GM15510 (cell line): ENCODE results near the gene S100A11.

Experiments used
- POLR2A ChIP-seq: IDR thresholded peaks from 3 replicates; pipeline ENCODE4 v1.6.1; 2011; ENCODE audit warnings: borderline replicate concordance; ENCODE audit not compliant: insufficient read length; ENCODE audit errors: extremely low read depth

Gene S100A11

DNA sequence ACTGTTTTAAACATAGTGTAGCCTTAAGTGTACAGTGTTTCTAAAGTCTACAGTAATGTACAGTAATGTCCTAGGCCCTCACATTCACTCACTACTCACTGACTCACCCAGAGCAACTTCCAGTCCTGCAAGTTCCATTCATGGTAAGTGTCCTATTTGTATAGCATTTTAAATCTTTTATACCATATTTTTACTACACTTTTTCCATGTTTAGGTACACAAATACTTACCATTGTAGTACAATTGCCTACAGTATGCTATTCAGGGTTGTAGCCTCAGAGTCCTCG is 39.6 kb downstream of the S100A11 start:
- TF ChIP-seq POLR2A: no peak

DNA sequence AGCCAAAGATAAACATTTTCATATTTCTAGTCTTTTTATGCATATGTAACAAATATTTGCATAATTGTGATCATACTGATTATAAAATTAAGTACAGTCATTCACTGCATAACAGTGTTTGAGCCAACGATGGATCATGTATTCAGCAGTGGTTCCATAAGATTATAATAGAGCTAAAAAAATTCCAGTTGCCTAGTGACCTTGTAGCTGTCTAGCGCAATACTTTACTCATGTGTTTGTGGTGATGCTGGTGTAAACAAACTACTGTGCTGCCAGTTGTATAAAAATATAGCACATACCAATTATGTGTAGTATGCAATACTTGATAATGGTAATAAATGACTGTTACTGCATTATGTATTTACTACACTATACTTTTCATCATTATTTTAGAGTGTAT is 41.0 kb downstream of the S100A11 start:
- TF ChIP-seq POLR2A: no peak

DNA sequence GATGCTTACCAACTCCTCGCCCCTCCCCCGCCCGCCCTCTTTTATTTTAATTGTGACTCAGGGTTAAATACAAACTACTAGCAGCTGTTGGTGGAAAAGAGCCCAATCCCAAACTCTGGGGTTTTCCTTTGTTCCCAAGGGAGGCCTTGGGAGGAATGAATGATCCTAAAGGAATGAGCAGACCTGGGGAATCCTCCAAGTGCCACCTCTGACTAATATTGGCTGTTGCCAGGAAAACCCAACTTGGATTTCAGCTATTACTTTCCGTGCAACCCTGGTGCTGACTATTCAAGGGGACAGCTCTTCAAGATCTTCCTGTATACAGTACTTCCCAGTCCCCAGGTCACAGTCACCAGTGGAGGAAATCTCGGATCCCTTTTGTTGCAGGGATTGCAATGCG is 41.8 kb downstream of the S100A11 start:
- TF ChIP-seq POLR2A: no peak

DNA sequence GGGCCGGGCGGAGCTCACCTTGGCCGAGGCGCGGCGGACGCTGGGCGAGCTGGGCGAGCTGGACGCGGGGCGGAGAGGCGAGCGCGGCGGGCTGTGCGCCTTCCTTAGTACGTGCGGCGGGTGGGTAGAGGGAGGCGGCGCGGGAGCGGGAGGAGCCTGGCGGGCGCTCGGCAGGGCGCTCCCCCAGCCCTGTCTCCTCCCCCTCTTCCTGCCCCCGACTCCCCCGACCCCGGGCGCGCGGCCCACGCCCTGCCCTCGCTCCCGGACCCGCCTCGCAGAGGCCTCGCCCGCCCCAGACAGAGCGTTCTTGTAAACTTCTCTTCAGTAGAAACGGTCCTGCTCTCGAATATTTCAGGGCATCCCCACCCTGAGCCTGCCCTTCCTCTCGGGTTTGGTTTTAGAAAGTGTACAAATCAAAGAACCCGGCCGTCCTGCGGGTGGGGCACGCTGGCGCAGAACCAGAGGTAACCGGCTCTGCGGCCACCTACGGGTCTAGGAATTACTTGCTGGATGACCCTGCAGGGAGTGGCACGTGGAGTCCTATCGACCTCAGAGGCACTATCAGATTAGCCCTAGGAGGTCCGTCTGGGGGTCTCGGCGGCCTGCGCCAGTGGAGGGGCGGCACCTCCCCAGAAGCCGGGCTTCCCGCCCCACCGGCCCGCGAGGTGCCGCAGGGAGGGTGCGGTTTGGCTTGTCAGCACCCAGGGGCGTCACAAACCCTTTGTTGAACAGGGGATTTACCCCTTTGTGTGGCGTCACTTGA is 42.9 kb downstream of the S100A11 start, which contains the start of gene S100A10:
TSS of gene S100A10 (minus strand) at position 126 of the 763 bp plus-strand sequence. CDS start 7,629 bp downstream, outside the sequence.
- TF ChIP-seq POLR2A: no peak

DNA sequence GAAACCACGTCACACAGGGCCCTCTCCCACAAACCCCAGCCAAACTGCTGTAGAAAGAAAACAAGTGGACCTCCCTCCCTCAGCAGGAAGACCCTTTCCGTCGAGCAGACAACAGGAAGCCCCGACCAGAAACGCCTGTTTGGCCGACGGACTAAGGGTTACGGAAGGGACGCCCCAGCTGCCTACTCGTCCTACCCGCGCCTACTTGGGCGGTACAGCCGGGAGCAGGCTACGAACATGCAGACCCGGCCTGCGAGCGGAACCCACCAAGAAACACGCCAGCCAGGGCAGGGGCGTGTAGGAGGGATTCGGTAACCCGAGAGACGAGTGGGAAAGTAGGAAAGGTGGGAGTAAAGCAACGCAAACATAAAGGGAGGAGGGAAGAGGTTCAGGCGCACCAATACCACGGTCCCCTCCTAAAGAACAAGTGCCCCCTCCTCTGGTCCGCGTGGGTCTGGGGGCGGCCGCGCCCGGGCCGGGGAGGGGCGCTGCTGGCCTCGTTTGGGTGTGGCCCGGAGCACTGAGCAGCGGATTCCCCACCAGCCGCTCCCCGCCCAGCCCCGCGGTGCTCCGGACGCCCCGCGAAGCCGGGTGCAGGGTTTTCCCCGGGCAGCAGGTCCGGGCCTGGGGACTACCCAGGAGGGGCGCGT is 43.6 kb downstream of the S100A11 start:
- no peak for TF ChIP-seq POLR2A

DNA sequence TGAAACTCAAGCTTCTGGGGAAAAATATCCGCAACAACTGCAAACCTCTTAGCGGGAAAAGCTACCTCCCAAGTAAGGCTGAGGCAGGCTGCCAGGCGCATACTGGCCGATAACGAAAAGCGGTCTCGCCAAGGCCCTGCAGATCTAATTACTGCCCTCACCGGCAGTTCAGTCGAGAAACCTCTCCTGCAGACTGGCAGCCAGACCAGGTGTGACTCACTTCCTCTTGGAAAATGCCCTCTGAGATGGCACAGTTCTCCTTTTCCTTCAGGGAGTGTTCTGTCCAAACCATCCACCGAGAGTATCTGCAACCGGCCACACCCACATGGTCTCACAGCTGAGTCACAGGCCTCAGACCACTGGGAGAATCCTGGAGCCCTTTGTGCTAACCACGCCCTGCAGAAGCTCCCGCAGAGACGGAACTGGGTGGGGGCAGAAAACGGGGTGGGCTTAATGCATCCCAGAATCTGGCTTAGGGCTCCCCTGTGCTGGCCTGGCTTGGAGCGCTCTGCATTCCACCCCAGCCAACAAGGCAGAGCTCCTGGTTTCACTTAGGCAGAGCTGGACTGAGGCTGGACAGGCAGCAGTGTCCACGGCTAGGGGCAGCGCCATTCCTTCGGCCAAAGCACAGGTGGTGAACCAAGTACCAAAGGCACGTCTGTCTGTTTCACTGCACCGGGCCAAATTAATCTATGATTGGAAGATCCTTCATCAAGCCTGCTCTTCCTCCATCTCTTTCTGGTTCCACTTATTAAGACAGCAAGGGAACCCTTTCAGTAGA is 44.3 kb downstream of the S100A11 start:
- no peak for TF ChIP-seq POLR2A

DNA sequence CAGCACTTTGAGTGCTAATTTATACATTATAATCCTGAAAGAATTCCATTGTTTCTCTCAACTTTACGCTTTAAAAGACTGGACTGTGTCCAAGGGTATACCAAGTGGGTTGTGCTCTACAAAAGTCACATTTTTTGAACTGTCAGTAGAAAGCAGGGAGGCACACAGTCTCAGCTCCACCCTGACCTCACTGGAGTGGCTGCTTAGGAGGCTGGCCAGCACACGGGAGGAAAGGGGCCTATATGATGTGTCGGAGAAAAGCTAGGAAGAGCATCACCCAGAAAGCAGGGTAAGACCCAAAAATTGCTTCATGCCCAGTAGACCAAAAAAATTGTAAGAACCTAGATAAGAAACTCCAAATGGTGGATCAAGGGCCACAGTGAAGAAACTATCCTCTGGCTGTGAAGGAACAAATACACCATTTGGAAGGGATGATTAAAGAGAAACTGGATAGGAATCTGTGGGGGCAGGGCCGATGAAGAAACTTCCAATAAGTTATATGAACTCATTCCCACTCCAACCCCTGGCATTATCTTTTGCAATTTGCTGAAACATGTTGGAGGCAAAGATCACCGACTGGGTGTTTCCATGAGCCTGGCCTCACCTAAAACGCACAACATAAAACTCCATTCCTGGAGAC is 45.0 kb downstream of the S100A11 start:
- no peak for TF ChIP-seq POLR2A

DNA sequence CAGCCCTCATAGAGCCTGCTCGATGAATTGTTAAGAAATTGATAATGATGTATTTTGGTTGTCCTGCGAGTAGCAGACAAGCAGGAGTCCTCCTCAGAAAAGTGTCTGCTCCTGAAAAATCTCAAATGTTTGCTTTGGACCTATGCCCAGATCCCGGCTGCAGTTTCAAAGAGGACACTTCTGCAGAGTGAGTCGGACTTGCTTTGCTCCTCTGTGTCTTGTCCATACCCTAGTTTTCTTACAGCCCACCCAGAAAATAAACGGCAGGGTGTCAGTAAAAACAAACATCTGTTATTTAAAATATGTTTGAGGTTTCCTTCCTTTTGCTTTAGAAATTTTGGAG is 46.0 kb downstream of the S100A11 start:
- no peak for TF ChIP-seq POLR2A

DNA sequence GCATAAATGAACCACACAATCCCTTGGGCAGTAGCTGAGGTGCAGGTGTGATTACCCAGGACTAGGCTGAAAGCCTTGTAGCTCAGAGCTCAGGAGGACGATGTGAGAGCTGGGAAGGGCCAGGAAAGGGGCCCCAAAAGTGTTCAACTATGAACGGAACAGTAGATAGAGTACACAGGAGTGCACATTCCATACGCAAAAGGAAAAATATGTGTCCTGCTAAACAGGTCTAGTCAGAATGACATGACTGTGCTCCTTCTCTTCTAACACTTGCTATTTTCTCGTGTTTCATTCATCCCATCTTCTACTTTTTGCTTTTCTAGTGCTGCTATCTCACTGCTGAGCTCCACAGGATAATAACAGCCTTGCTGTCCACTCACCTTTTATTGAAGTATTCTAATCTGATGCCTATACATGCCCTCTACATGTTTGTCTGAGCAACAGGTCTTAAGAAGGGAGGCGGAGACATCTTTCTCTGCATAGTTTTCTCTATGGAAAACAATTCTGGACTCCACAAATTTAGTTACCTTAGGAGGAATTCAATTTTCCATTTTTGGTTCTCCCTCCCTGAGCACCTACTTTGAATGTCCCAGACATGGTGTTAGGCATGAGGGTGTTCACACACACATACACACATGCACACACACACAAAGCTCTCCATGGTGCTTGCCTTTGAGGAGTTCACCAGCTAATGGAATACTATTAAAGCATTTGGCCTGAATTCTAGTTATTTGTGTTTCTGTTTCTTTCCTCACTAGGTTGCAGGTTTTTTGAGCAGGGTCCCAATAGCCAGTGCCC is 46.5 kb downstream of the S100A11 start:
- TF ChIP-seq POLR2A: no peak

DNA sequence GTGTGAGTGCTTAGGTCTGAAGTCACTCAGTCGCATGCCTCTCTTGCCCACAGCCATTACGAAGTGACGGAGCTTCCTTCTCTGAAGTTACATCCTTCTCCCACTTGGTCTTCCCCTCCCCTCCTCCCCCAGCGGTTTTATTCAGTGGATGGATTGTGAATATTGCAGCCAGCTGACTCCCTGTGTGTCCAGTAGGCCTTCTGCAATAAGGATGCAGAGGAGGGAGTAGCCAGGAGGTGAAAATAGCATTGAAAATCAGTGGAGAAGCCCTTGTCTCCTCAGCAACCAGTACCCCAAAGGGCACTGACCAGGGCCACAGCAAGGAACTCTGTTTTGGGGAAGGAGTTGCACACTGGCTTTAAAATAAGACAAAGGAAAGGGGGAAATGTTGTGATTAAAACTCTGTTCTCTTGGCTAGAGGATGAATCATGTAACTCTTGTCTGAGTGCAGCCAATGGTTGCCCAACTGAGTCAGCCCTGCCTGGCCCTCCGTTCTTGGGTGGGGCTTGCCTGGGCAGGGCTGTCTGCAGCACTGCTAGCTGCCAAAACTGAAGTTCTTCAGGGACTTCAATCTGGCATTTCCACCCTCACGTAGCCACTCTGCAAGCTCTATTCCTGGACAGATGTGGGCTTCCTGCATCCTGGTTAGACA is 47.5 kb downstream of the S100A11 start:
- no peak for TF ChIP-seq POLR2A

DNA sequence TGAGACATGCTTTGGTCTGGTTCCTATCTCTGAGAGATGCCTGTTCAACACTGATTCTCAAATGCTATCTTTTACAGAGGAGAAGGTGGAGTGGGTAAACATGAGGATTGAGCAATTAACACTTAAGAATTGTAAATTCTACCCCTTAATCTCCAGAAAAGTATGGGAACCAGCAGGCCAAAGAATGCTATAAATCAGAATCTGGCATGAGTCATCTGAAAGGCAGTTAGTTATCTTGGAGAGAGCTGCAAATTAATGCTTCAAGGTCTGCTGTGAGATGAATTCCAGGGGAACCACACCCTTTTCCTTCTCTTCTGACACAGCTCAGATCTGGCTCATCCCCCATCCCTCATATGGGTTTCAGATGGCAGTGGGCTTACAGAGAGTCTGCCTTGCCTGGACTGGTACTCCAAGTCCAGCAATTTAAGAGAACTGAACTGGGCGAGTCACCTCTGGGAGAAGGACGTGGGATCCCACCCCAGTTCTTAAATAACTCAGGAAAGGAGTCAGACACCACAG is 48.3 kb downstream of the S100A11 start:
- no peak for TF ChIP-seq POLR2A

DNA sequence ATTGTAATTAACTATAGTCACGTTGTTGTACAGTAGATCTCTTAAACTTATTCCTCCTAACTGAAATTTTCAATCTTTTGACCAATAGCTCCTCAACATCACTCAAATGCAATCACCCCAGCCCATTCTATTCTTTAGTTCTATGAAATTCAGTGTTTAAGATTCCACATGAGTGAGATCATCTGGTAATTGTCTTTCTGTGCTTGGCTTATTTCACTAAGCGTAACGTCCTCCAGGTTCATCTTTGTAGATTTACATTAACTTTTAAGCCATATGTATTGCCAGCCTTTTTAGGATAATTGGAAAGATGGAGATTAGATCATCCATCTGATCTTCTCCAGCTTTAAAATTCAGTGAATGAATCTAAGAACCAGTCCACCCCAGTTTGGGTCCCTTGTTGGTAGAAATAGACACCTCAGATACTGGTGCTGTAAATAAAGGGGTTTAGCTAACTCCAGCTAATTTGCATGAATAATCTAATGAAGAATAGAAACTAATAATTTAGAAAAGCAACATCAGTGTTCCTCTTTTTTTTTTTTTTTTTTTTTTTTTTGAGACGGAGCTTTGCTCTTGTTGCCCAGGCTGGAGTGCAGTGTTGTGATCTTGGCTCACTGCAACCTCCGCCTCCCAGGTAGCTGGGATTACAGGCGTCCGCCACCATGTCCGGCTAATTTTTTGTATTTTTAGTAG is 50.2 kb downstream of the S100A11 start:
- no peak for TF ChIP-seq POLR2A

DNA sequence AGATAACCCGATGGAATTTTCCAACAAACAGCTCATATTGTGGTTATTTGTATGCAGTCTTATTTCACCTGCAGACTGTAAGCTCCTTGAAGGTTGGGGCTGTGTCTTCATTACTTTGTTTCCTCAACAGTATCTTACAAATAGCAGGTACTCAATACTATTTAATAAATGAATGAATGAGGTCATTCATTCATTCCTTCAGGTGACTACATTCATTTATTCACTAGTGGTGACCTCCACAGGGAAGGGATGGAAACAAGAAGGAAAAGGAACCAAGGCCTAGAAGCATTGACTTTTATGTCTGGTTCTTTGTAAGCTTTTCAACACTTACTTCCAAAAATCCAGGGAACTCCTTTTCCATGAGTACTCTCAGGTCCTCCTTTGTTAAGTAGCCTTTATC is 51.0 kb downstream of the S100A11 start:
- no peak for TF ChIP-seq POLR2A

DNA sequence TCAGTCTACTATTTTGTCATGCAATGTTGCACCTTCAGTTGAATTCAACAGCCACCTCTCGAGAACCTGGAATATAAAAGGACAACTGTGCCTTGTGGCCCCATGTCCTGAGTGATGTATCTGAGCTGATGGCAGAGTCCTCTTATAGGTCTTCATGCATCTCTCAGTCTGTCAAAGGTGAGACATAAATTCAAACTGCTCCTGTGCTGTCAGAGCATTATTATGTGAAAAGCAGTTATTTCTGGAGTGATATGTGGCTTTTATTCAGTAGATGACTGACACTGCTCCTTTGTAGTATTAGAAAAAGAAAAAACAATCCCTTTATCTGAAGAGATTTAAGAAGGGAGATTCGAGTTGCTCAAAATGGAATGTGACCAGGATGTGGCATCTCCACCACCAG is 51.5 kb downstream of the S100A11 start:
- no peak for TF ChIP-seq POLR2A

DNA sequence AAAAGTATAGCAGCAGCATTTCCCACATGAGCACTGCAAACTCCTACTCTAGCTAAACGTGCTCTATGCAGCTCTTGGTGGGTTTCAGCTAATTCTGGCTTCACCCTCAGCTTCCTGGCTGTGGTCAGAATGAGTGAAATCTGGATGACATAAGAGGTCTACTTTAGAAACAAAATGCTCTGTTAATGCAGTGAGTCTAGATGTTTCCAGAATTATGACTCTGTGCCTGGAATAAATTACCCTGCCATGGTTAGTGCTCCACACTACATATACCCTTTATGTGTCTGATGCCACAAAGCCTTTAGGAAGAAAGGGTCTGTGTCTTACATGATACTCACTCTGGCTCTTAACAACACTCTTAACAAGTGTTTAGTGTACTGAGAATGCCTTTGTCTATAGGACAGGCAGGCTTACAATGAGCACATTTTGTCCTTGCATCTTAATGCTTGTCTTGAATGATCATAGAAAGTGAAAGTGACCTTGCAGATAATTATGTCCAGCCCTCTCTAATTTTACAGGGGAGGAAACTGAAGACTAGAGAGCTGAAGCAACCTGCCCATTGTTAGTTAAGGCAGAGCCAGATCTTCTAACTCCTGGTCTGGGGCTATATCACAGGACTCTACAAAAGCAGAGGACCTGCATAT is 52.4 kb downstream of the S100A11 start:
- TF ChIP-seq POLR2A: no peak
